ENCODE data around the gene IMP4.

The IMP4 gene

DNA sequence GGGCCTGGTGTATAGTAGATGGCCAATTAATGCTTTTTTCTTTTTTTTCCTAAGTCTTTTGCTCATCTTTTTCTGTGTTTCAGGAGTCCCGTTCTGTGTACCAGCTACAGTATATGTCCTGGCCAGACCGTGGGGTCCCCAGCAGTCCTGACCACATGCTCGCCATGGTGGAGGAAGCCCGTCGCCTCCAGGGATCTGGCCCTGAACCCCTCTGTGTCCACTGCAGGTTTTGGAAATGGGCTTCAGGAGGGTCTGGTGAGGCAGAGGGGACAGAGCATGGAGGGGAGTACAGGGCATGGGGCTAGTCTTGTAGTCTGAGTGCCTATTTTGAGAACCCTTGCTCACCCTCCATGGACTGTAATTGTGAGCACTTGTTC, 27.3 kb downstream of the IMP4 start:
- Histone ChIP-seq H2AFZ (ENCODE audit: low read length) (no peak overlapping the region), H3K9me2 (replicated peaks; ENCODE audit: low read depth, low read length) (no peaks in the 10 kb centered on the region), H3K79me2 (ENCODE audit: insufficient read depth, low read length) (no peaks in the 10 kb centered on the region), H4K20me1 (ENCODE audit: insufficient read depth, low read length, poor library complexity, severe bottlenecking) (no peaks in the 10 kb centered on the region), H3K27me3 (ENCODE audit: insufficient read depth, low read length, poor library complexity, severe bottlenecking) (peaks cover 22% of the 10 kb centered on the region), H3K4me2 (ENCODE audit: low read depth, low read length, poor library complexity, severe bottlenecking) (peak overlapping the region; percentile 35), H3K4me3 (ENCODE audit: low read length, poor library complexity, severe bottlenecking) (no peak overlapping the region), H3F3A (ENCODE audit: low read depth) (no peaks in the 10 kb centered on the region), H3K36me3 (ENCODE audit: insufficient read depth, low read length) (no peaks in the 10 kb centered on the region), H3K9me3 (ENCODE audit: insufficient read depth, low read depth, low read length) (no peaks in the 10 kb centered on the region), H3K4me1 (ENCODE audit: insufficient read depth, low read length, poor library complexity, severe bottlenecking) (peaks cover 16% of the 10 kb centered on the region), H3K9ac (ENCODE audit: low read depth, low read length, poor library complexity, severe bottlenecking) (no peak overlapping the region)
- TF ChIP-seq EZH2phosphoT487 (IDR thresholded peaks at IDR 0.05; ENCODE audit: borderline replicate concordance) (no peak), CTCF (conservative IDR thresholded peaks at IDR 0.05; ENCODE audit: low read length) (no peak)

DNA sequence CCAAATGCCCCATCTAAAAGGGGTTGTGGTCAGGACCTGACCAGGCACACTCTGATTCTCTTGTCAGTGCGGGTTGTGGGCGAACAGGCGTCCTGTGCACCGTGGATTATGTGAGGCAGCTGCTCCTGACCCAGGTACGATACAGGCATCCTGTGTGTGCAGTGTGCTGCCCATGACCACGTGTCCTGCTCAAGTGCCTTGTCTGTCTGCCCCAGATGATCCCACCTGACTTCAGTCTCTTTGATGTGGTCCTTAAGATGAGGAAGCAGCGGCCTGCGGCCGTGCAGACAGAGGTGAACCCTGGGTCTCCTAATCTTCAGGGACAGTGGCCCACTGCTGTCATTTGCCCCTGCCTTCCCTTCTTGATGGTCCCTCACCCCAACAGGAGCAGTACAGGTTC, 27.8 kb downstream of the IMP4 start:
- H3K27me3 ChIP-seq (ENCODE audit: insufficient read depth, low read length, poor library complexity, severe bottlenecking), result peaks cover 22% of the 10 kb centered on the region
- H3K9me3 ChIP-seq (ENCODE audit: insufficient read depth, low read depth, low read length), result no peaks in the 10 kb centered on the region
- no peaks in the 10 kb centered on the region for H3F3A ChIP-seq (ENCODE audit: low read depth)
- H3K36me3 ChIP-seq (ENCODE audit: insufficient read depth, low read length), result no peaks in the 10 kb centered on the region
- H3K4me2 ChIP-seq (ENCODE audit: low read depth, low read length, poor library complexity, severe bottlenecking), result peak overlapping the region; percentile 35
- H3K4me1 ChIP-seq (ENCODE audit: insufficient read depth, low read length, poor library complexity, severe bottlenecking), result peaks cover 16% of the 10 kb centered on the region
- H2AFZ ChIP-seq (ENCODE audit: low read length), result no peak overlapping the region
- H3K9me2 ChIP-seq (replicated peaks; ENCODE audit: low read depth, low read length), result no peaks in the 10 kb centered on the region
- H4K20me1 ChIP-seq (ENCODE audit: insufficient read depth, low read length, poor library complexity, severe bottlenecking), result no peaks in the 10 kb centered on the region
- H3K4me3 ChIP-seq (ENCODE audit: low read length, poor library complexity, severe bottlenecking), result no peak overlapping the region
- no peak for TF ChIP-seq EZH2phosphoT487 (IDR thresholded peaks at IDR 0.05; ENCODE audit: borderline replicate concordance)
- TF ChIP-seq CTCF (conservative IDR thresholded peaks at IDR 0.05; ENCODE audit: low read length), result no peak
- H3K79me2 ChIP-seq (ENCODE audit: insufficient read depth, low read length), result no peaks in the 10 kb centered on the region
- H3K9ac ChIP-seq (ENCODE audit: low read depth, low read length, poor library complexity, severe bottlenecking), result no peak overlapping the region

DNA sequence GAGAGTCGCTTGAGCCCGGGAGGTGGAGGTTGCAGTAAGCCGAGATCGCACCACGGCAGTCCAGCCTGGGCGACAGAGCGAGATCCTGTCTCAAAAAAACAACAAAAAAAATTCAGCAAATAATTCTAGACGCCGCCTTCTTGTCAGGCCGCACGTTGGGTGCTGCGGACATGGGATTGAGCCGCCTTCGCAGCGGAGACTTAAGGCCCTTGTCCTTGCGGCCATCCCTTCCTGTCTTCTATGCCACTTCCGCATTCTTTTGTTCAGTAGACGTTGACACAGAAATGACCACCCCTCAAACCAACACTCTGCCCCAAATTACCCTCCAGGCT, 29.0 kb downstream of the IMP4 start:
- no peak overlapping the region for H2AFZ ChIP-seq (ENCODE audit: low read length)
- TF ChIP-seq EZH2phosphoT487 (IDR thresholded peaks at IDR 0.05; ENCODE audit: borderline replicate concordance) (no peak), CTCF (conservative IDR thresholded peaks at IDR 0.05; ENCODE audit: low read length) (no peak)

More for the DNA sequence above, 29.0 kb downstream of the IMP4 start:
- H3K9me2 ChIP-seq (replicated peaks; ENCODE audit: low read depth, low read length), result no peaks in the 10 kb centered on the region
- H3F3A ChIP-seq (ENCODE audit: low read depth), result no peaks in the 10 kb centered on the region
- H3K4me3 ChIP-seq (ENCODE audit: low read length, poor library complexity, severe bottlenecking), result no peak overlapping the region
- no peaks in the 10 kb centered on the region for H3K9me3 ChIP-seq (ENCODE audit: insufficient read depth, low read depth, low read length)
- no peak overlapping the region for H3K9ac ChIP-seq (ENCODE audit: low read depth, low read length, poor library complexity, severe bottlenecking)
- H3K4me2 ChIP-seq (ENCODE audit: low read depth, low read length, poor library complexity, severe bottlenecking), result no peak overlapping the region
- no peaks in the 10 kb centered on the region for H3K79me2 ChIP-seq (ENCODE audit: insufficient read depth, low read length)
- no peaks in the 10 kb centered on the region for H3K36me3 ChIP-seq (ENCODE audit: insufficient read depth, low read length)
- no peaks in the 10 kb centered on the region for H4K20me1 ChIP-seq (ENCODE audit: insufficient read depth, low read length, poor library complexity, severe bottlenecking)
- H3K27me3 ChIP-seq (ENCODE audit: insufficient read depth, low read length, poor library complexity, severe bottlenecking), result peaks cover 22% of the 10 kb centered on the region
- peaks cover 16% of the 10 kb centered on the region for H3K4me1 ChIP-seq (ENCODE audit: insufficient read depth, low read length, poor library complexity, severe bottlenecking)

Measured in Loucy (cell line).